ENCODE measurements around the gene TNFAIP8. TPM values are rescaled to one million over a fixed set of nuclear protein-coding genes. Genes with fewer than 3 reads are reported as not detected.

Gene TNFAIP8
- total and polyA plus RNA-seq, 2 experiments from 2014 or later: 10.6 to 29.2 TPM

DNA sequence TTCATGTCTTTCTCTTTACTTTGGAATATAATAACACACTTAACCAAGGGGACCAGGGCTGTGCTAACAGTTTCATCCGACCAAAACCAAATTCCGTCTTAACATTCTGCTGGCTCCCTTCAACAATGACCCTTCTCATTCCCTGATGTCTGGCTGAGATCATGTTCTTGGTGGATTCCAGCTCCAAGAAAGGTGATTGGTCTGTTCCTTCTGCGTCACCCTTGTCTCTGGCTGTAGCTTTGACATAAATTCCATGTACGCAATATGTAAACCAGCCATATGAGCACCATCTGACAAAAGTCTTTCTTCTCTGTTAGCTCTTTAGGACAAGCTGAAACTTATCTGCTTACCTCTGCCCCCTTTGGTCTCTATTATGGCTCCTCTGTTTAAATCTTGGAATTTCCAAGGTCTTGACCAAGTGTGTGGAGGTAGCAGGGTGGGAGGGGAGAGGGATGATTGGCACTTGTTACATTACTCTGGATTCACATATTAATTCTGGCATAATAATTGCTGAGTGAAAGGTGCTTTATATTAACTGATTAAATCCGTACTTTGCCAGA, 50.8 kb downstream of the TNFAIP8 start:
- Mint-ChIP-seq H3K4me3 (no peak overlapping the region), H3K4me1 (peaks cover 26% of the 10 kb centered on the region), H3K27me3 (ENCODE audit: insufficient read depth, low read depth, poor library complexity) (peaks cover 7% of the 10 kb centered on the region)

More for the DNA sequence above, 50.8 kb downstream of the TNFAIP8 start:
- H3K4me2 ChIP-seq: no peak overlapping the region
- no peaks in the 10 kb centered on the region for H3K79me2 ChIP-seq (replicated peaks; ENCODE audit: insufficient read depth)
- no peaks in the 10 kb centered on the region for H3K9me2 ChIP-seq (ENCODE audit: insufficient read depth)
- H3K36me3 ChIP-seq (ENCODE audit: insufficient read depth): no peaks in the 10 kb centered on the region
- Mint-ChIP-seq H3K36me3 (ENCODE audit: low read depth) (no peaks in the 10 kb centered on the region), H3K9me3 (no peaks in the 10 kb centered on the region), H3K27ac (no peak overlapping the region)
- DNase-seq (ENCODE audit: low spot score): no peak
- H4K20me1 ChIP-seq (replicated peaks; ENCODE audit: insufficient read depth): no peaks in the 10 kb centered on the region
- no peak overlapping the region for H3K4me3 ChIP-seq
- no peak overlapping the region for H2AFZ ChIP-seq
- no peak for ATAC-seq
- H3K4me1 ChIP-seq (ENCODE audit: insufficient read depth): peaks cover 35% of the 10 kb centered on the region
- H3K27me3 ChIP-seq (ENCODE audit: insufficient read depth): no peaks in the 10 kb centered on the region
- TF ChIP-seq ZNF114 (CRISPR knock-in tag; IDR thresholded peaks at IDR 0.05) (no peak), NANOG (IDR thresholded peaks at IDR 0.05; ENCODE audit: borderline replicate concordance) (no peak), STAT1 (IDR thresholded peaks at IDR 0.05; ENCODE audit: unreplicated experiment) (no peak), EZH2phosphoT487 (IDR thresholded peaks at IDR 0.05; ENCODE audit: unreplicated experiment) (no peak), CREB1 (CRISPR knock-in tag; IDR thresholded peaks at IDR 0.05; ENCODE audit: low read depth) (no peak), EZH2 (IDR thresholded peaks at IDR 0.05; ENCODE audit: low read depth, unreplicated experiment) (no peak), POLR2AphosphoS5 (IDR thresholded peaks at IDR 0.05; ENCODE audit: low read depth) (no peak), JUNB (IDR thresholded peaks at IDR 0.05; ENCODE audit: unreplicated experiment) (no peak)
- TF ChIP-seq, protein P1, sequence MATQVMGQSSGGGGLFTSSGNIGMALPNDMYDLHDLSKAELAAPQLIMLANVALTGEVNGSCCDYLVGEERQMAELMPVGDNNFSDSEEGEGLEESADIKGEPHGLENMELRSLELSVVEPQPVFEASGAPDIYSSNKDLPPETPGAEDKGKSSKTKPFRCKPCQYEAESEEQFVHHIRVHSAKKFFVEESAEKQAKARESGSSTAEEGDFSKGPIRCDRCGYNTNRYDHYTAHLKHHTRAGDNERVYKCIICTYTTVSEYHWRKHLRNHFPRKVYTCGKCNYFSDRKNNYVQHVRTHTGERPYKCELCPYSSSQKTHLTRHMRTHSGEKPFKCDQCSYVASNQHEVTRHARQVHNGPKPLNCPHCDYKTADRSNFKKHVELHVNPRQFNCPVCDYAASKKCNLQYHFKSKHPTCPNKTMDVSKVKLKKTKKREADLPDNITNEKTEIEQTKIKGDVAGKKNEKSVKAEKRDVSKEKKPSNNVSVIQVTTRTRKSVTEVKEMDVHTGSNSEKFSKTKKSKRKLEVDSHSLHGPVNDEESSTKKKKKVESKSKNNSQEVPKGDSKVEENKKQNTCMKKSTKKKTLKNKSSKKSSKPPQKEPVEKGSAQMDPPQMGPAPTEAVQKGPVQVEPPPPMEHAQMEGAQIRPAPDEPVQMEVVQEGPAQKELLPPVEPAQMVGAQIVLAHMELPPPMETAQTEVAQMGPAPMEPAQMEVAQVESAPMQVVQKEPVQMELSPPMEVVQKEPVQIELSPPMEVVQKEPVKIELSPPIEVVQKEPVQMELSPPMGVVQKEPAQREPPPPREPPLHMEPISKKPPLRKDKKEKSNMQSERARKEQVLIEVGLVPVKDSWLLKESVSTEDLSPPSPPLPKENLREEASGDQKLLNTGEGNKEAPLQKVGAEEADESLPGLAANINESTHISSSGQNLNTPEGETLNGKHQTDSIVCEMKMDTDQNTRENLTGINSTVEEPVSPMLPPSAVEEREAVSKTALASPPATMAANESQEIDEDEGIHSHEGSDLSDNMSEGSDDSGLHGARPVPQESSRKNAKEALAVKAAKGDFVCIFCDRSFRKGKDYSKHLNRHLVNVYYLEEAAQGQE (IDR thresholded peaks at IDR 0.05; ENCODE audit: unreplicated experiment): no peak
- TF ChIP-seq, protein P2, sequence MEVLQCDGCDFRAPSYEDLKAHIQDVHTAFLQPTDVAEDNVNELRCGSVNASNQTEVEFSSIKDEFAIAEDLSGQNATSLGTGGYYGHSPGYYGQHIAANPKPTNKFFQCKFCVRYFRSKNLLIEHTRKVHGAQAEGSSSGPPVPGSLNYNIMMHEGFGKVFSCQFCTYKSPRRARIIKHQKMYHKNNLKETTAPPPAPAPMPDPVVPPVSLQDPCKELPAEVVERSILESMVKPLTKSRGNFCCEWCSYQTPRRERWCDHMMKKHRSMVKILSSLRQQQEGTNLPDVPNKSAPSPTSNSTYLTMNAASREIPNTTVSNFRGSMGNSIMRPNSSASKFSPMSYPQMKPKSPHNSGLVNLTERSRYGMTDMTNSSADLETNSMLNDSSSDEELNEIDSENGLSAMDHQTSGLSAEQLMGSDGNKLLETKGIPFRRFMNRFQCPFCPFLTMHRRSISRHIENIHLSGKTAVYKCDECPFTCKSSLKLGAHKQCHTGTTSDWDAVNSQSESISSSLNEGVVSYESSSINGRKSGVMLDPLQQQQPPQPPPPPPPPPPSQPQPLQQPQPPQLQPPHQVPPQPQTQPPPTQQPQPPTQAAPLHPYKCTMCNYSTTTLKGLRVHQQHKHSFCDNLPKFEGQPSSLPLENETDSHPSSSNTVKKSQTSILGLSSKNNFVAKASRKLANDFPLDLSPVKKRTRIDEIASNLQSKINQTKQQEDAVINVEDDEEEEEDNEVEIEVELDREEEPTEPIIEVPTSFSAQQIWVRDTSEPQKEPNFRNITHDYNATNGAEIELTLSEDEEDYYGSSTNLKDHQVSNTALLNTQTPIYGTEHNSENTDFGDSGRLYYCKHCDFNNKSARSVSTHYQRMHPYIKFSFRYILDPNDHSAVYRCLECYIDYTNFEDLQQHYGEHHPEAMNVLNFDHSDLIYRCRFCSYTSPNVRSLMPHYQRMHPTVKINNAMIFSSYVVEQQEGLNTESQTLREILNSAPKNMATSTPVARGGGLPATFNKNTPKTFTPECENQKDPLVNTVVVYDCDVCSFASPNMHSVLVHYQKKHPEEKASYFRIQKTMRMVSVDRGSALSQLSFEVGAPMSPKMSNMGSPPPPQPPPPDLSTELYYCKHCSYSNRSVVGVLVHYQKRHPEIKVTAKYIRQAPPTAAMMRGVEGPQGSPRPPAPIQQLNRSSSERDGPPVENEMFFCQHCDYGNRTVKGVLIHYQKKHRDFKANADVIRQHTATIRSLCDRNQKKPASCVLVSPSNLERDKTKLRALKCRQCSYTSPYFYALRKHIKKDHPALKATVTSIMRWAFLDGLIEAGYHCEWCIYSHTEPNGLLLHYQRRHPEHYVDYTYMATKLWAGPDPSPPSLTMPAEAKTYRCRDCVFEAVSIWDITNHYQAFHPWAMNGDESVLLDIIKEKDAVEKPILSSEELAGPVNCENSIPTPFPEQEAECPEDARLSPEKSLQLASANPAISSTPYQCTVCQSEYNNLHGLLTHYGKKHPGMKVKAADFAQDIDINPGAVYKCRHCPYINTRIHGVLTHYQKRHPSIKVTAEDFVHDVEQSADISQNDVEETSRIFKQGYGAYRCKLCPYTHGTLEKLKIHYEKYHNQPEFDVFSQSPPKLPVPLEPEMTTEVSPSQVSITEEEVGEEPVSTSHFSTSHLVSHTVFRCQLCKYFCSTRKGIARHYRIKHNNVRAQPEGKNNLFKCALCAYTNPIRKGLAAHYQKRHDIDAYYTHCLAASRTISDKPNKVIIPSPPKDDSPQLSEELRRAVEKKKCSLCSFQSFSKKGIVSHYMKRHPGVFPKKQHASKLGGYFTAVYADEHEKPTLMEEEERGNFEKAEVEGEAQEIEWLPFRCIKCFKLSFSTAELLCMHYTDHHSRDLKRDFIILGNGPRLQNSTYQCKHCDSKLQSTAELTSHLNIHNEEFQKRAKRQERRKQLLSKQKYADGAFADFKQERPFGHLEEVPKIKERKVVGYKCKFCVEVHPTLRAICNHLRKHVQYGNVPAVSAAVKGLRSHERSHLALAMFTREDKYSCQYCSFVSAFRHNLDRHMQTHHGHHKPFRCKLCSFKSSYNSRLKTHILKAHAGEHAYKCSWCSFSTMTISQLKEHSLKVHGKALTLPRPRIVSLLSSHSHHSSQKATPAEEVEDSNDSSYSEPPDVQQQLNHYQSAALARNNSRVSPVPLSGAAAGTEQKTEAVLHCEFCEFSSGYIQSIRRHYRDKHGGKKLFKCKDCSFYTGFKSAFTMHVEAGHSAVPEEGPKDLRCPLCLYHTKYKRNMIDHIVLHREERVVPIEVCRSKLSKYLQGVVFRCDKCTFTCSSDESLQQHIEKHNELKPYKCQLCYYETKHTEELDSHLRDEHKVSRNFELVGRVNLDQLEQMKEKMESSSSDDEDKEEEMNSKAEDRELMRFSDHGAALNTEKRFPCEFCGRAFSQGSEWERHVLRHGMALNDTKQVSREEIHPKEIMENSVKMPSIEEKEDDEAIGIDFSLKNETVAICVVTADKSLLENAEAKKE (CRISPR knock-in tag; IDR thresholded peaks at IDR 0.05): no peak
- TF ChIP-seq, protein P3, sequence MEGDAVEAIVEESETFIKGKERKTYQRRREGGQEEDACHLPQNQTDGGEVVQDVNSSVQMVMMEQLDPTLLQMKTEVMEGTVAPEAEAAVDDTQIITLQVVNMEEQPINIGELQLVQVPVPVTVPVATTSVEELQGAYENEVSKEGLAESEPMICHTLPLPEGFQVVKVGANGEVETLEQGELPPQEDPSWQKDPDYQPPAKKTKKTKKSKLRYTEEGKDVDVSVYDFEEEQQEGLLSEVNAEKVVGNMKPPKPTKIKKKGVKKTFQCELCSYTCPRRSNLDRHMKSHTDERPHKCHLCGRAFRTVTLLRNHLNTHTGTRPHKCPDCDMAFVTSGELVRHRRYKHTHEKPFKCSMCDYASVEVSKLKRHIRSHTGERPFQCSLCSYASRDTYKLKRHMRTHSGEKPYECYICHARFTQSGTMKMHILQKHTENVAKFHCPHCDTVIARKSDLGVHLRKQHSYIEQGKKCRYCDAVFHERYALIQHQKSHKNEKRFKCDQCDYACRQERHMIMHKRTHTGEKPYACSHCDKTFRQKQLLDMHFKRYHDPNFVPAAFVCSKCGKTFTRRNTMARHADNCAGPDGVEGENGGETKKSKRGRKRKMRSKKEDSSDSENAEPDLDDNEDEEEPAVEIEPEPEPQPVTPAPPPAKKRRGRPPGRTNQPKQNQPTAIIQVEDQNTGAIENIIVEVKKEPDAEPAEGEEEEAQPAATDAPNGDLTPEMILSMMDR (conservative IDR thresholded peaks at IDR 0.05; ENCODE audit: low read depth in 2 of 2): no peak
- TF ChIP-seq, protein P4, sequence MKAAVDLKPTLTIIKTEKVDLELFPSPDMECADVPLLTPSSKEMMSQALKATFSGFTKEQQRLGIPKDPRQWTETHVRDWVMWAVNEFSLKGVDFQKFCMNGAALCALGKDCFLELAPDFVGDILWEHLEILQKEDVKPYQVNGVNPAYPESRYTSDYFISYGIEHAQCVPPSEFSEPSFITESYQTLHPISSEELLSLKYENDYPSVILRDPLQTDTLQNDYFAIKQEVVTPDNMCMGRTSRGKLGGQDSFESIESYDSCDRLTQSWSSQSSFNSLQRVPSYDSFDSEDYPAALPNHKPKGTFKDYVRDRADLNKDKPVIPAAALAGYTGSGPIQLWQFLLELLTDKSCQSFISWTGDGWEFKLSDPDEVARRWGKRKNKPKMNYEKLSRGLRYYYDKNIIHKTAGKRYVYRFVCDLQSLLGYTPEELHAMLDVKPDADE (IDR thresholded peaks at IDR 0.05): no peak
- H3K27ac ChIP-seq (ENCODE audit: low read depth): no peak overlapping the region
- no peaks in the 10 kb centered on the region for H3F3A ChIP-seq (replicated peaks; ENCODE audit: low read depth)

Data from GM23338 (cell line).